ENCODE measurements around the gene PRKG1. TPM values are rescaled to one million over a fixed set of nuclear protein-coding genes. Genes with fewer than 3 reads are reported as not detected.

The PRKG1 gene
- total RNA-seq, 1 experiment from 2014 or later: 1.7 TPM

DNA sequence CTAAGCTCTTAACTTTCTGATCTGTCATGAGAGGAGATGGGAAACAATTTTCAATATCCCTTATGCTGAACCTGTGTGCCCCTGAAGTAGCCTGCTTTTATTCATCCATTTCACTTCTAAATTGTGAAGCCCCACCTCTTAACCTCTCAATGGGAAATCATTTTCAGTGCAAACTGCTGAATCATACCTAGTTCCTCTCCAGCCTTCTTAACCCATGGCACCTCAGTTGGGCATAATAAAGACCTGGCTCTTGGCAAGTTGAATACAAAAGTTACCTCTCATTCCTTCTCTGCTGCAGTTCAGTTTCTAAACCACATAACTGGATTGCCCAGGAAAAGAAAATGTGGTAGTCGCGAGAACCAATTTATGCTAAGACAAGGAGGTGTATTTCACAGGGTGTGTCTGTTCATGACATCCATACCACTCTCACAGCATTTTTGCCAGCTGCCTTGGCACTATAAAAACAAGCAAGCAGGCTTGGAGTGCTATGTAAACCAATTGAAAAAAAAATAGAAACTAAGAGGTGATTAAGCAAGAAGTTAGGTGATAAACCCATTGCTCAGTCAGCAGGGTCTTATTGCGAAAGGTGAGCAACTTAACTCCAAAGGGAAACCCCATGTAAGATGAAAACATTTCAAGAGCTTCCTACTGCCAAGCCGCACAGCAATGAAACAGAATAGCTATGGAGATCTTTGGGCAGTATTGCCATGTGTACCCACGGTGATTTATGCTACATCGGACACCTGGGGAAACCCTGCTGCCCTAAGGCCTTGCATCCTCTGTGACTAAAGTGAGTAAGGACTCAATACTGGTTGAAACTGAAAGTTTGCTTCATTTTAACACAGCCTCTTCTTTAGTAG, 1182.8 kb downstream of the PRKG1 start:
- DNase-seq (ENCODE audit: low read depth): peak; percentile 51

DNA sequence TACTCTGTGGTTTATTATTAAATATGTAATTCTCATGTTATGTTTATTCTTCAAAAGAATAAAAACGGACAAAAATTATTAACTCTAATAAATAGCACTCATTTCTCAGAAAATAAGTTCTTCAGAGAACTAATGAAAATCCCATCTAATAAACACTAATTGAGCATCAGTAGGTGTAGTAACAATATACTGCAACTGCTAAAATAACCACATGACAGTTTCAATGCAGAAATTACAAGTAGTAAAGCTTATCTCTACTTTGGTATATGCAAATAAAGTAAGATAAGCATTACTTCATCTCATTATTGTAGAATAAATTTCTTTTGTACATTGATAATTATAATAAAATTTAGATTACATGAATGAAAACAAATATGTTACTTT, 1183.4 kb downstream of the PRKG1 start:
- no peak for DNase-seq (ENCODE audit: low read depth)

- no peak for DNase-seq (ENCODE audit: low read depth)
Observed at GRCh38 chr10:52258799-52259425, 1184.6 kb downstream of the PRKG1 start.

DNA sequence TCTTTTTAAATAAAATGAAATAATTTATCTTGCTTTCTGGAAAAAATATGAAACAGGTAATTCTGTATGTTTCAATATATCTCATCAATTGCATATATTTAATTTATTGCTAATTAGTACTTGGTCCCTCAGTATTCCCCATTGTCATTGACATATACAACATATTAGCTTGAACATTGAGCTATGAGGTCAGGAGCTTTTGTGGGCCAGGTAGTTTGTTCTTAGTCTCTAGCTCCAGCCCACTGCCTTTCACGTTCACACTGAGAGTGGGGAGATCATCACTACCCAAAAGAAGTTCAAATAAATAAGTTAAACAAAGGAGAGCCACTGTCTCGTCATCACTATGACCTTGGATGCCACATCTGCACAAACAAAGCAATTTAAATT, 1185.1 kb downstream of the PRKG1 start:
- DNase-seq (ENCODE audit: low read depth): no peak

DNA sequence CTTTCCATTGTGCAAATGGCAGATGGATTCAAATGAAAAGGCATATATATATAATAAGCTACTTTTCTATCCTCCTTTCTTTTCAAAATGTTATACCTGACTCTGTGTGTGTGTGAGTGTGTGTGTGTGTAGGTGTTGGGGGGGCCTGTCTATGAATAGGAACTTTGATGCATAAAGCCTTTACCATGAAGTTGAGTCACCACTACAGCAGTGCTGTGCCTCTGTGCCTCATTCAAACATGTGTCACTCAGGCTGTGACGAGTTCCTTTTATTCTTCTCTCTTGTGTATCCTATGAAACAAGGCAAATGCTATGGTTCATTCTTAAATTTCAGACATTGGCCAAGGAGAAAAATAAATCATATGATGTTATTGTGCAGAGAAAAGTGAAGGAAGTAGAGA, 1187.1 kb downstream of the PRKG1 start:
- no peak for DNase-seq (ENCODE audit: low read depth)

- DNase-seq (ENCODE audit: low read depth): no peak
Observed at GRCh38 chr10:52265131-52265926, 1191.0 kb downstream of the PRKG1 start.

- no peak for DNase-seq (ENCODE audit: low read depth)
Observed at GRCh38 chr10:52266858-52267257, 1192.6 kb downstream of the PRKG1 start.

- DNase-seq (ENCODE audit: low read depth): no peak
Observed at GRCh38 chr10:52268790-52269189, 1194.5 kb downstream of the PRKG1 start.

GRCh38 chr10:52269233-52269632, 1194.9 kb downstream of the PRKG1 start:
- no peak for DNase-seq (ENCODE audit: low read depth)

- no peak for DNase-seq (ENCODE audit: low read depth)
Observed at GRCh38 chr10:52276163-52276562, 1201.9 kb downstream of the PRKG1 start.

DNA sequence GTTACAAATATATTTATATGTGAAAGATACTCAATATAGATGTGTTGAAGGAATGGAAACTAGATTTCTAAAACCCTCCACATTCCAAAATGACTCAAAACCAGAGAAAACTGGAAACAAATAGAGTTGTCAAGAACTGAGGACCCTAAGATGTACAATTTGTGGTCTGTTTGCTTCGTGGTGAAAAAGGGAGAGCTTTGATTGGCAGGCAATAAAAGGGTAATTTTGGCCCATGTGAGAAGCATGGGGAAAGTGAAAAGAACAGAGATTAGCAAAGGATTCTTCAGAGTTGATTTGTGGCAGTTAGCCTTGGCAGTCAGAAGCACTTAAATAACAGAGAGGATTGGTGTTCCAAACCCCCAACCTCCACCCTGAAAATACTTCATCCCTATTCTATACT, 1202.7 kb downstream of the PRKG1 start:
- DNase-seq (ENCODE audit: low read depth): no peak

GRCh38 chr10:52279546-52279945, 1205.3 kb downstream of the PRKG1 start:
- DNase-seq (ENCODE audit: low read depth): no peak

DNA sequence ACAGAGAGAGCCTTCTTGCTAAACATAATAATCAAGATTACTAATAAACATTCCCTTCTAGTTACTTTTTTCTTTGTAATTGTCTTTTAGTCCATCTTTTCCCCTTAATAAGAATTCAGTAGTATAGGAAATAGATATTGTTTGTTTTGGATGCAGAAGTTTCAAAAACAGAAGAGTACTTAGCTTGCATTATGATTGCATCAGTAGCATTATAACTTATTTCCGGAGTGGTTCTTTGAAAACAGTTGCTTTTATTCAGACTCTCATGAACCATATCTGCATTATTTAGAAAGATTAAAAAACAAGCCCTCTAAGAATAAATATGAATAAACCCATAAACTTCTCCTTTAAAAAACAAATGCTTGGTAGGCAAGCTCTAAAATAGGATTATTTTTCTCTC, 1205.8 kb downstream of the PRKG1 start:
- no peak for DNase-seq (ENCODE audit: low read depth)

GRCh38 chr10:52283174-52283573, 1208.9 kb downstream of the PRKG1 start:
- DNase-seq (ENCODE audit: low read depth): no peak

DNA sequence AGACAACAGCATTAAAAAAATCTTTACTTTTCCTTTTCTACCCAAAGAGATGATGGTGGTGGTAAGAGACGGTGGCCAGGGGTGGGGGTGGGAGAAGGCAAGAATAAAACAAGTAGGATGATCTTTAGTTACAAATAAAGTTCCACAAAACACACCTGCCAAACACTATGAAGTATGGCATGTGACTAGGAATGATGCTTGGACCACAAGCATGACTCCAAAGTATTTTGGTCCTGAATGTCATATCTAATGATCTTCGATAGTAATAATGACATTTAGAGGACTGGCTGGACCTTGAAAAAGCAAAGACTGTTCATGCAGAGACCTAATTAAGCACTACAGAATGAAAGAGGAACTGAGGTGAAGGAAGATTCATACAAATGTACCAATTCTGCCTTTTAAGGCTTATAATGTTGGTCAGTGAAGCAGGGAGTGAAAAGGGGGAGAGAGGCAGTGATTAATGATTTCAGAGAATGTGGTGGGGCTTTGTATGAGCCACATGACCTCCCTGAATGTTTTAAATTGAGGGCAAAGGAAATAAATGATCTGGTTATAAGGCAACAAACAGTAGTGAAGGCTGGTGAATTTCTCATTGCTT, 1210.2 kb downstream of the PRKG1 start:
- DNase-seq (ENCODE audit: low read depth): no peak

- DNase-seq (ENCODE audit: low read depth): no peak
Observed at GRCh38 chr10:52287866-52288265, 1213.6 kb downstream of the PRKG1 start.

GRCh38 chr10:52297747-52298146, 1223.5 kb downstream of the PRKG1 start:
- DNase-seq (ENCODE audit: low read depth): no peak

GRCh38 chr10:52300599-52301277, 1226.5 kb downstream of the PRKG1 start:
- DNase-seq (ENCODE audit: low read depth): no peak

GRCh38 chr10:52308251-52309031, 1234.2 kb downstream of the PRKG1 start:
- DNase-seq (ENCODE audit: low read depth): peak; percentile 73

DNA sequence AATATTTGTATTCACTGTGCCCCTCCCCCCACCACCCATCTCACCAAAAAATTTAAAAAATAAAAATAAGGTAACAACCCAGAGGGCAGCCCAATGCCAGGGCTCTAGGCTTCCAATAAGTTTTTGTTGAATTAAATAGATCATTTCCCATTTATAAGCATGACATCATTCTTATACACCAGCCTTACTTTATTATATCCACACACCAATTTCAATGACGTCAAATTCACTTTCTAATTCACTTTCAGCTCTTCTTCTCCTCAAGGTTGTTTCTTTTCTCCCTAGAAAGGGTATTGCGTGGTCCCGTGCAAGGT, 1238.6 kb downstream of the PRKG1 start:
- no peak for DNase-seq (ENCODE audit: low read depth)

Data from M059J (cell line).